Measurements from ENCODE around the gene C2CD2. TPM values are rescaled to one million over a fixed set of nuclear protein-coding genes. Genes with fewer than 3 reads are reported as not detected.

The C2CD2 gene
- total and polyA plus RNA-seq, 10 of the 15 experiments (the other 5 are each of a cell fraction or from before 2014, with no cell fraction given): 2.2 to 30.9 (median 9.9) TPM

DNA sequence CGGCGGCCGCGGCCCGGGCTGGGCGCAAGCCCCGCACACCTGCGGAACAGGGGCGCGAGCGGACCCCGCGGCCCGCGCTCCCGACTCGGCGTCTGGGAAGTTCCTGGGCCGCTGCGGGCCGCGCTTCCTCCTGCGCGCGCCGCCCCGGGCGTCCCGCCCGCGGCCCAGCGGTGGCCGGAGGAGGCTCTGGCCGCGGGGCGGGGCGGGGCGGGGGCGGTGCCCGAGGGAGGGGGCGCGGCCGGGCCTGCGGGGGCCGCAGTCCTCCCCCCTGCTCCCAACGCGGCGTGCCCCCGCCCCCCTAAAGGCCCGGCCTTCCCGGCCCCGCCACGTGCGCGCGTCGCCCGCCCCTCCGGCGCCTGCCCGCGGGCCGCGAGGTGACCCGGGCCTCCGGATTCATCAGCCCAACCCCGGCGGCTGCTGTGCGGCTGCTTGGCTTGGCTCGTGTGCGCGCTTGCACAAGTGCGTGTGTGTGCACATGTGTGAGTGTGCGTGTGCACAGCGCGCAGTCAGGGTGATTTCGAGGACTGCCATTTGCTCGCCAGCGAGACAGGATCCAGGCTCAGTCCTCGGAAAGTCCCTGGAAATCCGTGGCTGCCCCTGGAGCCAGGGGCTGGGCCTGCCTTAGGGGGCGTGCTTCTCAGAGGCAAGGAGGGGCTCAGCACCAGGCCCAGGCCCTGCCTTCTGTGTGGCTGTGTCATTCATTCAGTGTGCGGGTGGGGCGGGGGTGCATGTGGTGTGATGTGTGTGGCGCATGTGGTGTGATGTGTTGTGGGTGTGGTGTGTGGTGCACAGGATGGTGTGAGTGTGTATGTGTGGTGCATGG, at the start of gene C2CD2 (continued):
- TF ChIP-seq SMARCA5 (IDR thresholded peaks at IDR 0.05) (no peak), MEF2A (IDR thresholded peaks at IDR 0.05; ENCODE audit: insufficient read depth, low read depth, low read length) (no peak), RELA (IDR thresholded peaks at IDR 0.05; ENCODE audit: borderline replicate concordance, partially characterized antibody) (peak; percentile 69), HDGF (IDR thresholded peaks at IDR 0.05) (no peak; the same call in none of the 2 replicates), RCOR1 (conservative IDR thresholded peaks at IDR 0.05; ENCODE audit: low read depth, low read length) (no peak), SRF (IDR thresholded peaks at IDR 0.05; ENCODE audit: low read depth in 2 of 2, low read length in 2 of 2) (no peak), RBBP5 (conservative IDR thresholded peaks at IDR 0.05) (no peak), SREBF1 (IDR thresholded peaks at IDR 0.05; ENCODE audit: low read length) (no peak), IKZF1 (conservative IDR thresholded peaks at IDR 0.05) (peak; percentile 59; the same call in 1 of the 2 replicates), MXI1 (IDR thresholded peaks at IDR 0.05; ENCODE audit: low read depth, low read length) (peak; percentile 45; the same call in 1 of the 2 replicates), BRCA1 (IDR thresholded peaks at IDR 0.05; ENCODE audit: low read depth, low read length) (no peak), NFXL1 (IDR thresholded peaks at IDR 0.05; ENCODE audit: borderline replicate concordance) (no peak), TCF7 (IDR thresholded peaks at IDR 0.05; ENCODE audit: borderline replicate concordance) (no peak), CHD1 (IDR thresholded peaks at IDR 0.05; ENCODE audit: low read depth, low read length) (no peak), SIN3A (IDR thresholded peaks at IDR 0.05; ENCODE audit: low read depth, low read length) (peak; percentile 30; the same call in 1 of the 2 replicates), ZNF24 (IDR thresholded peaks at IDR 0.05) (peak; percentile 46; the same call in 1 of the 2 replicates), LARP7 (IDR thresholded peaks at IDR 0.05) (peak; percentile 62; the same call in 1 of the 2 replicates), NBN (IDR thresholded peaks at IDR 0.05) (no peak; the same call in 1 of the 2 replicates)
- TF ChIP-seq, protein P1, sequence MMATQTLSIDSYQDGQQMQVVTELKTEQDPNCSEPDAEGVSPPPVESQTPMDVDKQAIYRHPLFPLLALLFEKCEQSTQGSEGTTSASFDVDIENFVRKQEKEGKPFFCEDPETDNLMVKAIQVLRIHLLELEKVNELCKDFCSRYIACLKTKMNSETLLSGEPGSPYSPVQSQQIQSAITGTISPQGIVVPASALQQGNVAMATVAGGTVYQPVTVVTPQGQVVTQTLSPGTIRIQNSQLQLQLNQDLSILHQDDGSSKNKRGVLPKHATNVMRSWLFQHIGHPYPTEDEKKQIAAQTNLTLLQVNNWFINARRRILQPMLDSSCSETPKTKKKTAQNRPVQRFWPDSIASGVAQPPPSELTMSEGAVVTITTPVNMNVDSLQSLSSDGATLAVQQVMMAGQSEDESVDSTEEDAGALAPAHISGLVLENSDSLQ (IDR thresholded peaks at IDR 0.05): peak; percentile 48; the same call in 1 of the 2 replicates
- TF ChIP-seq, protein P2, sequence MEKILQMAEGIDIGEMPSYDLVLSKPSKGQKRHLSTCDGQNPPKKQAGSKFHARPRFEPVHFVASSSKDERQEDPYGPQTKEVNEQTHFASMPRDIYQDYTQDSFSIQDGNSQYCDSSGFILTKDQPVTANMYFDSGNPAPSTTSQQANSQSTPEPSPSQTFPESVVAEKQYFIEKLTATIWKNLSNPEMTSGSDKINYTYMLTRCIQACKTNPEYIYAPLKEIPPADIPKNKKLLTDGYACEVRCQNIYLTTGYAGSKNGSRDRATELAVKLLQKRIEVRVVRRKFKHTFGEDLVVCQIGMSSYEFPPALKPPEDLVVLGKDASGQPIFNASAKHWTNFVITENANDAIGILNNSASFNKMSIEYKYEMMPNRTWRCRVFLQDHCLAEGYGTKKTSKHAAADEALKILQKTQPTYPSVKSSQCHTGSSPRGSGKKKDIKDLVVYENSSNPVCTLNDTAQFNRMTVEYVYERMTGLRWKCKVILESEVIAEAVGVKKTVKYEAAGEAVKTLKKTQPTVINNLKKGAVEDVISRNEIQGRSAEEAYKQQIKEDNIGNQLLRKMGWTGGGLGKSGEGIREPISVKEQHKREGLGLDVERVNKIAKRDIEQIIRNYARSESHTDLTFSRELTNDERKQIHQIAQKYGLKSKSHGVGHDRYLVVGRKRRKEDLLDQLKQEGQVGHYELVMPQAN (conservative IDR thresholded peaks at IDR 0.05): peak; percentile 34
- TF ChIP-seq, protein P3, sequence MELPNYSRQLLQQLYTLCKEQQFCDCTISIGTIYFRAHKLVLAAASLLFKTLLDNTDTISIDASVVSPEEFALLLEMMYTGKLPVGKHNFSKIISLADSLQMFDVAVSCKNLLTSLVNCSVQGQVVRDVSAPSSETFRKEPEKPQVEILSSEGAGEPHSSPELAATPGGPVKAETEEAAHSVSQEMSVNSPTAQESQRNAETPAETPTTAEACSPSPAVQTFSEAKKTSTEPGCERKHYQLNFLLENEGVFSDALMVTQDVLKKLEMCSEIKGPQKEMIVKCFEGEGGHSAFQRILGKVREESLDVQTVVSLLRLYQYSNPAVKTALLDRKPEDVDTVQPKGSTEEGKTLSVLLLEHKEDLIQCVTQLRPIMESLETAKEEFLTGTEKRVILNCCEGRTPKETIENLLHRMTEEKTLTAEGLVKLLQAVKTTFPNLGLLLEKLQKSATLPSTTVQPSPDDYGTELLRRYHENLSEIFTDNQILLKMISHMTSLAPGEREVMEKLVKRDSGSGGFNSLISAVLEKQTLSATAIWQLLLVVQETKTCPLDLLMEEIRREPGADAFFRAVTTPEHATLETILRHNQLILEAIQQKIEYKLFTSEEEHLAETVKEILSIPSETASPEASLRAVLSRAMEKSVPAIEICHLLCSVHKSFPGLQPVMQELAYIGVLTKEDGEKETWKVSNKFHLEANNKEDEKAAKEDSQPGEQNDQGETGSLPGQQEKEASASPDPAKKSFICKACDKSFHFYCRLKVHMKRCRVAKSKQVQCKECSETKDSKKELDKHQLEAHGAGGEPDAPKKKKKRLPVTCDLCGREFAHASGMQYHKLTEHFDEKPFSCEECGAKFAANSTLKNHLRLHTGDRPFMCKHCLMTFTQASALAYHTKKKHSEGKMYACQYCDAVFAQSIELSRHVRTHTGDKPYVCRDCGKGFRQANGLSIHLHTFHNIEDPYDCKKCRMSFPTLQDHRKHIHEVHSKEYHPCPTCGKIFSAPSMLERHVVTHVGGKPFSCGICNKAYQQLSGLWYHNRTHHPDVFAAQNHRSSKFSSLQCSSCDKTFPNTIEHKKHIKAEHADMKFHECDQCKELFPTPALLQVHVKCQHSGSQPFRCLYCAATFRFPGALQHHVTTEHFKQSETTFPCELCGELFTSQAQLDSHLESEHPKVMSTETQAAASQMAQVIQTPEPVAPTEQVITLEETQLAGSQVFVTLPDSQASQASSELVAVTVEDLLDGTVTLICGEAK (IDR thresholded peaks at IDR 0.05; ENCODE audit: borderline replicate concordance): no peak
- TF ChIP-seq, protein P4, sequence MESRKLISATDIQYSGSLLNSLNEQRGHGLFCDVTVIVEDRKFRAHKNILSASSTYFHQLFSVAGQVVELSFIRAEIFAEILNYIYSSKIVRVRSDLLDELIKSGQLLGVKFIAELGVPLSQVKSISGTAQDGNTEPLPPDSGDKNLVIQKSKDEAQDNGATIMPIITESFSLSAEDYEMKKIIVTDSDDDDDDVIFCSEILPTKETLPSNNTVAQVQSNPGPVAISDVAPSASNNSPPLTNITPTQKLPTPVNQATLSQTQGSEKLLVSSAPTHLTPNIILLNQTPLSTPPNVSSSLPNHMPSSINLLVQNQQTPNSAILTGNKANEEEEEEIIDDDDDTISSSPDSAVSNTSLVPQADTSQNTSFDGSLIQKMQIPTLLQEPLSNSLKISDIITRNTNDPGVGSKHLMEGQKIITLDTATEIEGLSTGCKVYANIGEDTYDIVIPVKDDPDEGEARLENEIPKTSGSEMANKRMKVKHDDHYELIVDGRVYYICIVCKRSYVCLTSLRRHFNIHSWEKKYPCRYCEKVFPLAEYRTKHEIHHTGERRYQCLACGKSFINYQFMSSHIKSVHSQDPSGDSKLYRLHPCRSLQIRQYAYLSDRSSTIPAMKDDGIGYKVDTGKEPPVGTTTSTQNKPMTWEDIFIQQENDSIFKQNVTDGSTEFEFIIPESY (IDR thresholded peaks at IDR 0.05): no peak

Data from GM12878 (cell line).